Naive B cell (primary cell): Measurements from ENCODE around the gene NEAT1. TPM values are rescaled to one million over a fixed set of nuclear protein-coding genes. Genes with fewer than 3 reads are reported as not detected.
A peak's percentile ranks its signal among the peaks of the same experiment; 100 is the strongest.
"Not testable (repeated sequence)": the region's sequence is repeated elsewhere in the genome, so short reads cannot be mapped to it uniquely, and the experiment has no call there.

Experiments used
- ATAC-seq, 2 donors: fragments of 150-1000 bp; cut with Tn5 transposase; 2 replicates each; pipeline ENCODE4 v1.10.0; 2021; ENCODE audit warnings: low read depth in 2 of 2, mild to moderate bottlenecking in 2 of 2, moderate library complexity in 2 of 2
- DNase-seq: peaks from one replicate; pipeline ENCODE4 v3.0.0; 2022
- H3K27ac Mint-ChIP-seq, 6 donors: one replicate each; pipeline ENCODE4 v1.8.0; 2020 to 2022; ENCODE audit warnings: mild to moderate bottlenecking in 6 of 6, mixed read lengths in 6 of 6, moderate library complexity in 5 of 6, inconsistent platforms in 2 of 6
- H3K27me3 Mint-ChIP-seq, 3 donors: one replicate each; pipeline ENCODE4 v1.8.0; 2021 to 2022; ENCODE audit warnings: mixed read lengths in 3 of 3, mild to moderate bottlenecking in 1 of 3
- H3K36me3 Mint-ChIP-seq, 2 donors: one replicate each; pipeline ENCODE4 v1.8.0; 2020 to 2022; ENCODE audit warnings: mixed read lengths in 2 of 2, inconsistent platforms in 1 of 2, mild to moderate bottlenecking in 1 of 2
- H3K4me1 Mint-ChIP-seq, 3 donors: one replicate each; pipeline ENCODE4 v1.8.0; 2020 to 2022; ENCODE audit warnings: mixed read lengths in 3 of 3, inconsistent platforms in 1 of 3, mild to moderate bottlenecking in 1 of 3, moderate library complexity in 1 of 3
- H3K4me3 Mint-ChIP-seq, 8 donors: one replicate each; pipeline ENCODE4 v1.8.0; 2020 to 2022; ENCODE audit warnings: mild to moderate bottlenecking in 8 of 8, mixed read lengths in 8 of 8, moderate library complexity in 8 of 8, inconsistent platforms in 2 of 8
- H3K9me3 Mint-ChIP-seq, 7 donors: one replicate each; pipeline ENCODE4 v1.8.0; 2020 to 2022; ENCODE audit warnings: mixed read lengths in 7 of 7, mild to moderate bottlenecking in 5 of 7, inconsistent platforms in 2 of 7, moderate library complexity in 1 of 7
- polyA plus RNA-seq, 6 donors: library from polyadenylated mRNA; unstranded; fragments of 300-500 nt; fragmentation: Illumina TruSeq; gene quantifications; one replicate each; pipeline ENCODE4 v1.2.3, GENCODE V29; 2021; ENCODE audit warnings: low read depth in 6 of 6

NEAT1 gene
- polyA plus RNA-seq, 6 donors from 2014 or later = 0.88 to 4.2 (median 1.2) TPM

DNA sequence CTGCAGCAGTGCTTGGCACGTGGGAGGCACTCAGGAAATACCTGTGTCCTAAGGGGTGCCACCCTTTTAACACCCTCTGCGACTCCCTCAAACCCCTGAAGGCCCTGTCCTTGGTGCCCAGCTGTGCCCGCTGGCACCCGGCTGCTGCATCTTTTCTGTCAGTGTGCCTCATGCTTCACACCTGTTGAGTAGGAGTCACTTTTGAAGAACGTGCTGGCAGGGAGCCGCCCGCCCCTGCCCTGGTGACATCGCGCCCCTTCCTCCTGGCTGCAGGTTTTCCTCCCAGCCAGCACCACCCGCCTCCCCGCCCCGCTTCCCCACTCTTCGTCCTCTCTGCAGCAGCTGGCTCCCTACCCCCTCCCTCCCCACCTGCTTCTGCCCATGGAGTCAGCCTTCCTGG, 18.4 kb upstream of the NEAT1 start:
- ATAC-seq (no peak), DNase-seq (no peak)
- Mint-ChIP-seq H3K36me3 (no peaks in the 10 kb centered on the region), H3K4me1 (peaks cover 22 to 53% (median 23%) of the 10 kb centered on the region in 3 donors), H3K27ac (peak overlapping the region; percentile 89 to 99 (median 96)), H3K4me3 (peak overlapping the region in 6 of 8 donors; percentile 47 to 87 (median 72)), H3K9me3 (no peaks in the 10 kb centered on the region), H3K27me3 (no peaks in the 10 kb centered on the region)

DNA sequence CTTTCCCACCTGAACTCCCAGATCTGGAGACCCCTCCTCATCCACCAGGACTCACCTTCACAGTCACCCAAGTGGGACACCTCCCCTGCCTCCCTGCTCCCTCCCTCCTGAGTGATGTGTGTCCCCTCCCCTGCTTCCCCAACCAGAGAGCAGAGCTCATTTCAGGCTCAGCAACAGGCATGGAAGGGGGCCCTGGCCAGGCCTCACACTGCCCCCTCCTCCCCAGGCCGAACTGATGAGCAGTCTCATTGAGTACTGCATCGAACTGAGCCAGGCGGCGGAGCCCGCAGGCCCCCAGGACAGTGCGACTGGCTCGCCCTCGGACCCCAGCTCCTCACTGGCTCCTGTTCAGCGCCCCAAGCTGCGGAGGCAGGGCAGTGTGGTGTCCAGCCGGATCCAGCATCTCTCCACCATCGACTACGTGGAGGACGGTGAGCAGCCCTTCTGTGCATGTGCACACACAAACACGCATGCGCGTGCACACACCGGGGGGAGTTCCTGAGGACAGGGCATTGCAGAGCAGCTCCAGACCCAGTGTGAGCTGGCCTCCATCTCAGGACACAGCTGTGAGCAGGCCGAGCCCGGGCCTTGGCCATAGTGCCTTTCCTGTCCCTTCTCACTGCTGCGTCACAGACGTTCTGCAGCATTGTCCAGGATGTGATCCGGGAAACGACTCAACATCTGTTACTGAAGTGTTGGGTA, 17.8 kb upstream of the NEAT1 start:
- ATAC-seq (no peak), DNase-seq (no peak)
- no peaks in the 10 kb centered on the region for H3K36me3 Mint-ChIP-seq
- H3K4me3 Mint-ChIP-seq = peak overlapping the region in 6 of 8 donors; percentile 8 to 78 (median 53)
- H3K9me3 Mint-ChIP-seq = no peaks in the 10 kb centered on the region
- H3K27me3 Mint-ChIP-seq = no peaks in the 10 kb centered on the region
- peaks cover 22 to 58% (median 23%) of the 10 kb centered on the region in 3 donors for H3K4me1 Mint-ChIP-seq
- H3K27ac Mint-ChIP-seq = peak overlapping the region; percentile 44 to 99 (median 93)

- ATAC-seq (no peak), DNase-seq (no peak)
- H3K9me3 Mint-ChIP-seq = no peaks in the 10 kb centered on the region
- H3K27me3 Mint-ChIP-seq = no peaks in the 10 kb centered on the region
- no peak overlapping the region for H3K4me3 Mint-ChIP-seq
- peaks cover 7 to 33% (median 10%) of the 10 kb centered on the region in 3 donors for H3K4me1 Mint-ChIP-seq
- H3K36me3 Mint-ChIP-seq = no peaks in the 10 kb centered on the region
- no peak overlapping the region for H3K27ac Mint-ChIP-seq
Observed at GRCh38 chr11:65410936-65411680, 11.5 kb upstream of the NEAT1 start.

GRCh38 chr11:65411681-65412070, 10.9 kb upstream of the NEAT1 start:
- ATAC-seq (no peak), DNase-seq (no peak)
- Mint-ChIP-seq H3K36me3 (no peaks in the 10 kb centered on the region), H3K27ac (no peak overlapping the region), H3K27me3 (no peaks in the 10 kb centered on the region), H3K4me1 (peaks cover 10 to 39% (median 12%) of the 10 kb centered on the region in 3 donors), H3K9me3 (no peaks in the 10 kb centered on the region), H3K4me3 (no peak overlapping the region)

DNA sequence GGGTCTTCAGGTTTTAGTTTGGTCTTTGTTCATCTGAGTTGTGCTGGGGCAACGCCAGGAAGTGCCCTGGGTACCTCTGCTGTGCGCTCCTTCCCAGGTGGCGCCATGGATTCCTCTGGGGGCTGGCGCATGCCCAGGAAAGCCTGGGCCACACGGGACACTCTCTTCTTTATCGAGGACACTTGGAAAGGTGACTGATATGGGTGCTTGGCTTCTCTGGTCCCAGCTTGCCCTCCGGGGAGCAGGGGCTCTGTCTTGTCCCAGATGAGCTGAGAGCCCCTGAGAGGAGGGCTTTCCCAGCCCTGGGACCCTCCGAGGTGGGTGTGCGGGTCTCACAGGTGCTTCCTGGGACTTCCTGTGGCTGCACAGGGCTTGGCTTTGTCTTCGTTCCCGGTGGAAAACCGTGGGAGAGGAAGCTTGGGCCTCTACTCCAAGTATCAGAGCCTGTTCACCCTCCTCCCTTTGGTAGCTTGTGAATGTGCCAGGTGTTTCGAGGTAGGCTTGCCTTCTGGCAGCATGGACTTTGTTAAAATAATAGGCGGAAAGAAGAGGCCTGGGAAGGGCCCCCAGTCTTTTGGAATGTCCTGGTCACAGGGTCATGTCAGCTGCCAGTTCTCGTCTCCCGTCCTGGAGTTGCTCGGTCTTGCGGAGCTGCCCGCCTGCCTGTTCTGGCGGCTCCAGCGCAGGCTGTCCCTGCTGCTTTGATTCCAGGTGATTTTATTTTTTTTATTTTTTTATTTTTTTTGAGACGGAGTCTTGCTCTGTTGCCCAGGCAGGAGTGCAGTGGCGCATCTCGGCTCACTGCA, 10.1 kb upstream of the NEAT1 start:
- no peak for DNase-seq
- Mint-ChIP-seq H3K36me3 (no peaks in the 10 kb centered on the region), H3K9me3 (no peaks in the 10 kb centered on the region), H3K27me3 (no peaks in the 10 kb centered on the region), H3K4me3 (no peak overlapping the region), H3K4me1 (peaks cover 18 to 44% (median 20%) of the 10 kb centered on the region in 3 donors), H3K27ac (no peak overlapping the region)
- ATAC-seq = no peak

DNA sequence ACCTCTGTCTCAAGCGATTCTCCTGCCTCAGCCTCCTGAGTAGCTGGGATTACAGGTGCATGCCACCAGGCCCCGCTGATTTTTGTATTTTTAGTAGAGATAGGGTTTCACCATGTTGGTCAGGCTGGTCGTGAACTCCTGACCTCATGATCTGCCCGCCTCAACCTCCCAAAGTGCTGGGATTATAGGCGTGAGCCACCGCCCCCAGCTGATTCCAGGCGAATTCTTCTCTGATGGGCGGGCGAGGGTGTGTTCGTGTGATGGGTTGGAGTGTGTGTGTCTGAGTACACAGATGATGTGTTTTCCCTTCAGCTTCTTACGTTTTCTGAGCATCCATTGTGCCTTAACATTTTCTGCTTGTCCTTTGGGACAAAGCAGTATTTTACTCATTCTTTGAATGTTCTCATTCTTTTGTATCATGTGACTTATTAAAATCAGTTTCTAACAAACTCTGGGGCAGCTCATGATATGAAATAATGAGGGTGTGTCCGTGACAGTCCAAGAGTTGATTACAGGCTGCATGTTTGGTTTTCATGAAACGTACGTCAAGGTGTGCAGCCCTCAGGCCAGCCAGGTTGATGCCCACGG, 9.4 kb upstream of the NEAT1 start:
- not testable (repeated sequence) for H3K27me3 Mint-ChIP-seq, H3K36me3 Mint-ChIP-seq, H3K4me3 Mint-ChIP-seq, DNase-seq, H3K27ac Mint-ChIP-seq, ATAC-seq, H3K9me3 Mint-ChIP-seq
- peaks cover 24 to 44% (median 27%) of the 10 kb centered on the region in 3 donors for H3K4me1 Mint-ChIP-seq

GRCh38 chr11:65414776-65415498, 7.7 kb upstream of the NEAT1 start:
- Mint-ChIP-seq H3K9me3 (no peaks in the 10 kb centered on the region), H3K27me3 (no peaks in the 10 kb centered on the region), H3K4me1 (peaks cover 36 to 47% (median 45%) of the 10 kb centered on the region in 3 donors), H3K4me3 (peak overlapping the region in 4 of 8 donors; percentile 21 to 92 (median 62)), H3K27ac (peak overlapping the region in 3 of 6 donors; percentile 51 to 67 (median 52)), H3K36me3 (no peaks in the 10 kb centered on the region)
- no peak for ATAC-seq
- DNase-seq = no peak

- no peak for ATAC-seq
- peaks cover 42 to 55% (median 53%) of the 10 kb centered on the region in 3 donors for H3K4me1 Mint-ChIP-seq
- no peaks in the 10 kb centered on the region for H3K36me3 Mint-ChIP-seq
Observed at GRCh38 chr11:65415499-65416340, 6.9 kb upstream of the NEAT1 start.

DNA sequence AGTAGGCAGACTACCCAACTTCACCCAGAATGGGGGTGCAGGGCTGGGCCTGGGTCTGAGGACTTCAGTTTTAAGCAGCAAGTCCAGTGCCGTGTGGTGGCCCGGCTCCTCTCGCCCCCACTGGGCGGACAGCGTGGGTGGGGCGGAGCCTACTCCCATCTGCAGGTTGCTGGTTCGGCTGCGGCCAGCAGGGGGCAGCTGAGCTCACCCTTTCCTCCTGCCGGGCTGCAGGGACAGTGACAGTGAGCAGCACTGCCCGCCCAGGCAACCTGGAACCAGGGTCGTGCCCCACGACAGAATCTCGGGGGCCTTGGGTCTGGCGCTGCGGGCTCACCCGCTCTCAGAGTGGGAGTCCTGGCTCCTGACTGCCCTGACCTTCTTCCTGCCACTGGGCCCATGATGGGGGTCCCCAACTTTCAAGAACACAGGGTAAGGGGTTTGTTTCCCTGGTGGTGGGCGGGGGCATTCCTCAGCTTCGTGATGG, 6.2 kb upstream of the NEAT1 start:
- Mint-ChIP-seq H3K4me1 (peaks cover 47 to 61% (median 60%) of the 10 kb centered on the region in 3 donors), H3K27ac (peak overlapping the region; percentile 98 to 100 (median 100)), H3K36me3 (no peaks in the 10 kb centered on the region), H3K9me3 (no peaks in the 10 kb centered on the region), H3K4me3 (peak overlapping the region; percentile 87 to 97 (median 93)), H3K27me3 (no peaks in the 10 kb centered on the region)
- DNase-seq (peak; percentile 91), ATAC-seq (peak; percentile 52 to 54)

More at GRCh38 chr11:65415499-65416340, 6.9 kb upstream of the NEAT1 start:
- peak overlapping the region; percentile 87 to 97 (median 93) for H3K4me3 Mint-ChIP-seq
- H3K27ac Mint-ChIP-seq = peak overlapping the region in 5 of 6 donors; percentile 36 to 100 (median 80)
- no peak for DNase-seq
- H3K9me3 Mint-ChIP-seq = no peaks in the 10 kb centered on the region
- H3K27me3 Mint-ChIP-seq = no peaks in the 10 kb centered on the region

DNA sequence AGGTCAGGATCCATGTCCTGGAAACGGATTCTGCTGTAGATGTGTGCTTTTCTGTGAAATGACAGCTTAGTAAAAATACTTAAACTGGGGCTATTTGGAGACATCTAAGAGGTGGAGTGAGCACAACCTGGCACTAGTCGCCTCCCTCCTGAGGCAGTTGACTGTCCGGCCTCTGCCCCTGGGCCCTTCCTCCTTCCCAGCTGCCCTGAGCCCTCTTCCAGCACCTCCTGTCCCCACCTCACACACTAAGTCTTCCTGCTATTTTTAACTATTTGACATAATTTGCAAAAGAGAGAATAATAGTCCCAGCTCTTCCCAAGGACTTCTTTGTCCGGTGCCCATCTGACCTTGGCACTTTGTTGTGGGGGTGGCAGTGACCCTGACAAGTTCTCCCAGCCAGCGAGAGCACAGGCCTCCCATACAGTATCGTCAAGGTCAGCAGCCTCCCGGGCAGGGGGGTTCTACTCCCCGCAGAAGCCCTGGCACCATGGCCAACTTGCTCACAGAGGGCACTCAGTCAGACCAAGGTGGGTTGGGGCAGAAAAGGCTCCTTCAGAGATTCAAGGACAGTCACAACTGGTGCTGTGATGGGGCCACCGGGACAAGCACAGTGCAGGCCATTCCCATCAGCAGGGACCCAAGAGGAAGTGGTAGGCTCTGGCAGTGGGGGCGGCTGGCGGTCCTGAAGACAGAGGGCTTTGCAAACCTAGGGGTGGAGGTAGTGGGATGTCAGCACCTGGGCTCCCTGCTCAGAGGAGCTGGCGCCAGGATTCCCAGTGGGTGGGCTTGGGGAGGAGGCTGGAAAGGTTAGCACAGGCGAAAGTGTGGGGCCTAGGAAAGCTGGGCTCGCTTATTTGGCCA, 5.5 kb upstream of the NEAT1 start:
- H3K36me3 Mint-ChIP-seq = no peaks in the 10 kb centered on the region
- peak overlapping the region; percentile 98 to 100 (median 100) for H3K27ac Mint-ChIP-seq
- H3K4me3 Mint-ChIP-seq = peak overlapping the region; percentile 87 to 97 (median 93)

More for the DNA sequence above, 5.5 kb upstream of the NEAT1 start:
- Mint-ChIP-seq H3K27me3 (no peaks in the 10 kb centered on the region), H3K4me1 (peaks cover 44 to 67% (median 66%) of the 10 kb centered on the region in 3 donors), H3K9me3 (no peaks in the 10 kb centered on the region)
- DNase-seq (no peak), ATAC-seq (no peak)
